AG10803 (cell line): ENCODE results near the gene RAB3C.

Source experiments
- DNase-seq: peaks from one replicate; pipeline ENCODE4 v3.0.0; 2010; ENCODE audit warnings: low read depth
- H3K4me3 ChIP-seq: 2 replicates; pipeline ENCODE4 v1.5.1; 2011; ENCODE audit warnings: mild to moderate bottlenecking, low read length, control low read depth
- TF ChIP-seq, protein P1 (sequence below): conservative IDR thresholded peaks from 2 replicates; pipeline ENCODE4 v1.5.1; 2011; ENCODE audit warnings: mild to moderate bottlenecking, low read length, control low read depth, inconsistent platforms

The RAB3C gene

DNA sequence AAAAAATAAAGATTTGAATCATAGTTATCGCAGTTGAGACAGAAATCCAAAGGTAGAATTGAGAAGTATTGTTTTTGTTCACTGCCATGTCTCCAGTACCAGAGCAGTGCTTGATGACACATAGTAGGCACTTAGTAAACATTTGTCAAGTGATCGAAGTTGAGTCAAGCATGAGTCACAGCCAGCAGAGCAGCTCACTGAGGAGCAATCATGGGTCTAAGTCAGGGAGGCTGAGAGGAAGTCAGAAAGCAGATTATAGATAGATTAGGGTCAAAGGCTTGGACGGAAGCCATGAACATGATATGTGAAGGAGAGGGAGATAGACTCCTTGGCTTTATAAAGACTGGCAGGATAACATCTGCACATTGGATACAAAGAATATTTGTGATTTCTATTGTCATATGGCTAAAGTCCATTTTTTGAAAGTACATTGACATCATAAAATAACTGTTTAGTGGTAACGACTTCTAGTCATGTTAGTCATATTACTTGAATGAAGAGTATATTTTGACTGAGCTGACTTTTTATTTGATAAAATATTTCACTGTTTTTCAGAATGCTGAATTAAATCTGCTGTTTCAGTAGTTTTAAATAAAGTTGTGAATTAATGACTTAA is 168.5 kb downstream of the RAB3C start:
- no peak for DNase-seq
- H3K4me3 ChIP-seq, result no peak overlapping the region
- TF ChIP-seq, protein P1, sequence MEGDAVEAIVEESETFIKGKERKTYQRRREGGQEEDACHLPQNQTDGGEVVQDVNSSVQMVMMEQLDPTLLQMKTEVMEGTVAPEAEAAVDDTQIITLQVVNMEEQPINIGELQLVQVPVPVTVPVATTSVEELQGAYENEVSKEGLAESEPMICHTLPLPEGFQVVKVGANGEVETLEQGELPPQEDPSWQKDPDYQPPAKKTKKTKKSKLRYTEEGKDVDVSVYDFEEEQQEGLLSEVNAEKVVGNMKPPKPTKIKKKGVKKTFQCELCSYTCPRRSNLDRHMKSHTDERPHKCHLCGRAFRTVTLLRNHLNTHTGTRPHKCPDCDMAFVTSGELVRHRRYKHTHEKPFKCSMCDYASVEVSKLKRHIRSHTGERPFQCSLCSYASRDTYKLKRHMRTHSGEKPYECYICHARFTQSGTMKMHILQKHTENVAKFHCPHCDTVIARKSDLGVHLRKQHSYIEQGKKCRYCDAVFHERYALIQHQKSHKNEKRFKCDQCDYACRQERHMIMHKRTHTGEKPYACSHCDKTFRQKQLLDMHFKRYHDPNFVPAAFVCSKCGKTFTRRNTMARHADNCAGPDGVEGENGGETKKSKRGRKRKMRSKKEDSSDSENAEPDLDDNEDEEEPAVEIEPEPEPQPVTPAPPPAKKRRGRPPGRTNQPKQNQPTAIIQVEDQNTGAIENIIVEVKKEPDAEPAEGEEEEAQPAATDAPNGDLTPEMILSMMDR, result no peak

DNA sequence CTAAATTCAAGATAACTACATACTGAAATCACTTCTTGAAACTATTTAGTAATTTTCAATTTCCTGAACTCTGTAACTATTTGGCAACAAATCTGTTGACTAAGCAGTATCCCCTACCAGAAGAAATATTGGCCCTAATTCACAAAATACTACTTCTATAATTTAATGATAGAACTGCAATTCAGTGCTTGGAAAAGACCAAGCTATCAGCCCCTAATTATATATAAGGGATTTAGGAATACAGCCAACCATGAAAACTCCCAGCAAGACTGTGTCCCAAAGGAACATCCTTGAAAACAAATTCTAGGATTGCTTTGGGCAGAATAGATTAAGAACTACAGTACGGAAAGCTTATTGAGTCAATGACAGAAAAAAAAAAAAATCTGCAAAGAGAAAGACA is 169.2 kb downstream of the RAB3C start:
- TF ChIP-seq, protein P1, result no peak
- no peak overlapping the region for H3K4me3 ChIP-seq
- no peak for DNase-seq

DNA sequence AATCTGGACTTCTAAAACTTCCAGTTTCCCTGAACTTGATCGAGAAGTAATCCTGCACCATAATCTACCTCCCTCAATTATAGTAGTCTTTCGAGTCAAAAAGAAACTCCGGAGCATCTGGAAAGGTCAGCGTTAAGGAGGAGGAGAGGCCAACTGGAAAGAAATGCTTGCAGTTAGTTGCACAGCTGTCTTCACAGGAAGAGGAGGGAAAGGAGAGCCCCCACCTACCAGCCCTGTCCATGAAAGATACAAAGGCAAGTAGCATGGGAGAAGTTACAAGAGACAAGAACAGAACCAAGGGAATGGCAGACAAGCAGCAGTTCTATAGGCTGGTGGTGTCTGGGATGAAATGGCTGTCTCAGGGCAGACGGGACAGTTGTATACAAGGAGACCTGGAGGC is 170.6 kb downstream of the RAB3C start:
- H3K4me3 ChIP-seq, result no peak overlapping the region
- TF ChIP-seq, protein P1, result no peak
- no peak for DNase-seq

DNA sequence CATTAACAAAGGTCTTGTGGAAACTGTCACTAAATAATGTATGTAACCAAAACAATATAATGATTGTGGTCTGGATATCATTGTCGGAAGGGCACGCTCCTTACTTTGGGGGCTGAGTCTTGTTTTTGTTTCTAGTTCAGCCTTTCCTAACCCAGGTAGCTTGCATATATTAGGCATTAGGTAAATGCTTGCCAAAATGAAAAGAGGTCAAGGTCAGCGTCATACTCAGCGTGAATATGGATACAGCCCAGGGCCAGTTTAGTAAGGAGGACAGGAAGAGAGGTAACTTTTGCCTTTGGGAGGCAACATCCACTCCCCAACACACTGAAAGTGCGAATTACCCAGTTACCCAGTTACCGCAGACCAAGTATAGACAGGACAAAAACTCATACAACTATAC is 171.4 kb downstream of the RAB3C start:
- TF ChIP-seq, protein P1, result no peak
- H3K4me3 ChIP-seq, result no peak overlapping the region
- no peak for DNase-seq

DNA sequence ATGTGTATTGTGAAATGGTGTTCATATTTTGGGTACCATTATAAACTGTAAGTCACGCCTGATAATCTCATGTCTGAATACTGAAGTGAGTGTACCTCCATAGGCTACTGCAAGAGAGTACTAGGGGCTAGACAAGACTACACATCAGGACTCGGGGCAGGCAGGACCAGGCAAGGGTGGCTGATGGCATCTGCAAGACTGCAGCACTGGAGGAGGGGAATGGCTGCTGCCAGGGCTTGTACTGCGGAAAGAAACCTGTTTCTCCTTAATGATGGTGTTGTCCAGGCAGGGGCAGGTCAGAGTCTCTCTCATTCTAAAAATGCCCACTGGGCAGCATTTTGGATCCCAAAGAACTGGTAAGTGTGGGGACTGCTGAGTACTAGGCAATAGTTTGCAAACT is 172.5 kb downstream of the RAB3C start:
- DNase-seq, result no peak
- TF ChIP-seq, protein P1, result no peak
- H3K4me3 ChIP-seq, result no peak overlapping the region

DNA sequence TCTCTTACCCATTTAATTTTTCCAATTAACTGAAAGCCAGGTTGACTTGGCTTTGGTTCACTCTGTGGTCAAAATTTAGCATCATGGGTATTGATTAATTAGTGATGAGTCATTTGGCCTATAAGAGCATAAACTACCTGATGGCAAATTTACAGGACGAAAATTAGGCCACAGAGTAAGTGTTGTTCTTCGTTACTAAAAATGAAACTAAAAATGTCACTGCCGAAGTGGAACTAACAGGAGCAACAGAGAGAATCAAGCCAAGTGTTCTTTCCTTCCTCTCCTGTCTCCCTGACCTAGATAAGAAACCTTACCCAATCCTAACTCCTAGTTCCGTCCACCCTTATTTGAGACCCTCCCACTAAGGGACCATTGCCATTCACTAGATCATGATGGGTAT is 176.9 kb downstream of the RAB3C start:
- DNase-seq, result no peak
- TF ChIP-seq, protein P1, result no peak
- H3K4me3 ChIP-seq, result peak overlapping the region; percentile 41

DNA sequence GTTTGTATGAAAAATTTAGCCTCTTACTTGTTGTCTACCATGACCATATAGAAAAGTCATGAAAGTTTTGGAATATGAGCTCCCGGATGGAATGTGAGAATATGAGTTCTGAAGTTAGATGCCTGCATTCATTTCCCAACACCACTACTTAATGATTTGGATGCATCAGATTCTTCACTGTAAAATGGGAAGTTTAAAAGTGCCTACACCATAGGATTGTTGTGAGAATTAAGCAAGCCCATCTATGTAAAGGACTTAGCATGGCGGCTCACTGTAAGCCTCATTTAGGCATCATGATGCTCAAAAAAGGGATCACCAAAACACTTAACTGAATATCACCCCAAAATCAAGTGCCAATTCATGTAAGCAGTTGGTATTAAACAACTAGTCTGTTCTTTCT is 177.3 kb downstream of the RAB3C start:
- no peak for DNase-seq
- no peak overlapping the region for H3K4me3 ChIP-seq
- TF ChIP-seq, protein P1, result no peak
